ENCODE data around the gene HBG1.

GRCh38 chr11:5286901-5287300, 37.2 kb upstream of the HBG1 start:
- no peak for TF ChIP-seq CTCF (conservative IDR thresholded peaks at IDR 0.05; ENCODE audit: low read length)
- TF ChIP-seq EZH2phosphoT487 (IDR thresholded peaks at IDR 0.05; ENCODE audit: borderline replicate concordance) = no peak

Measured in Loucy (cell line).